Measurements from ENCODE around the gene SLC29A1.

DNA sequence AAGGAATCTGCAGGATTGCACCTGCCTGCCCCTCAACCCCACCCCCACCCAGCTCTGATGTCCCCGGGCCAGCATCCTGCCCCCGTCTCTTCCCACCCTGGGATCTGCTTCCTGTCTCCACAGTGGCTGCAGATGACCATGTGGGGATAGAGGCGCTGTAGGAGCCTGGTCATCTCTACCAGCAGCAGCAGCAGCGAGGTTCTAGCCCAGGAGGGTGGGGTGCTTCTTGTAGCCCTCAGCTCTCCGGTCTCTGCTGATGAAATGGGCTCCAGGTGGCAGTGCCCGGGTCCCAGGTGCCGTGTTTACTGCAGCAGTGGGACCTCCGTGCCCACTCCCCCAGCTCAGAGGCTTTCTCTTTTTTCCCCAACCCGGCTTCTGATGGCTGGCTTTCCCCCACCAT is 39.6 kb upstream of the SLC29A1 start:
- TF ChIP-seq, protein P1, sequence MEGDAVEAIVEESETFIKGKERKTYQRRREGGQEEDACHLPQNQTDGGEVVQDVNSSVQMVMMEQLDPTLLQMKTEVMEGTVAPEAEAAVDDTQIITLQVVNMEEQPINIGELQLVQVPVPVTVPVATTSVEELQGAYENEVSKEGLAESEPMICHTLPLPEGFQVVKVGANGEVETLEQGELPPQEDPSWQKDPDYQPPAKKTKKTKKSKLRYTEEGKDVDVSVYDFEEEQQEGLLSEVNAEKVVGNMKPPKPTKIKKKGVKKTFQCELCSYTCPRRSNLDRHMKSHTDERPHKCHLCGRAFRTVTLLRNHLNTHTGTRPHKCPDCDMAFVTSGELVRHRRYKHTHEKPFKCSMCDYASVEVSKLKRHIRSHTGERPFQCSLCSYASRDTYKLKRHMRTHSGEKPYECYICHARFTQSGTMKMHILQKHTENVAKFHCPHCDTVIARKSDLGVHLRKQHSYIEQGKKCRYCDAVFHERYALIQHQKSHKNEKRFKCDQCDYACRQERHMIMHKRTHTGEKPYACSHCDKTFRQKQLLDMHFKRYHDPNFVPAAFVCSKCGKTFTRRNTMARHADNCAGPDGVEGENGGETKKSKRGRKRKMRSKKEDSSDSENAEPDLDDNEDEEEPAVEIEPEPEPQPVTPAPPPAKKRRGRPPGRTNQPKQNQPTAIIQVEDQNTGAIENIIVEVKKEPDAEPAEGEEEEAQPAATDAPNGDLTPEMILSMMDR (IDR thresholded peaks at IDR 0.05; ENCODE audit: low read depth, low read length) = no peak
- TF ChIP-seq POLR2A (IDR thresholded peaks at IDR 0.05; ENCODE audit: extremely low read depth, insufficient read length) (no peak), MYC (IDR thresholded peaks at IDR 0.05; ENCODE audit: low read depth, low read length) (no peak)
